KMS-11 (cell line): ENCODE results near the gene CATSPER1.

ENCODE experiments used
- H2AFZ ChIP-seq: fragments of 200-600 bp; sonication (generic); 2 replicates; pipeline ENCODE4 v1.6.1; 2016; ENCODE audit warnings: antibody characterized with exemption, mixed run types, low read depth
- H3K27ac ChIP-seq: fragments of 200-600 bp; sonication (generic); 2 replicates; pipeline ENCODE4 v1.6.1; 2016; ENCODE audit warnings: mild to moderate bottlenecking, mixed run types
- H3K27me3 ChIP-seq: fragments of 200-600 bp; sonication (generic); 2 replicates; pipeline ENCODE4 v1.6.1; 2017; ENCODE audit warnings: mild to moderate bottlenecking, low read depth, mixed run types, moderate library complexity; ENCODE audit not compliant: insufficient read depth
- H3K36me3 ChIP-seq: fragments of 200-600 bp; sonication (generic); 2 replicates; pipeline ENCODE4 v1.6.1; 2017; ENCODE audit warnings: mild to moderate bottlenecking, mixed run types; ENCODE audit not compliant: insufficient read depth
- H3K4me1 ChIP-seq: fragments of 200-600 bp; sonication (generic); 2 replicates; pipeline ENCODE4 v1.6.1; 2016; ENCODE audit warnings: mild to moderate bottlenecking, low read depth, mixed run types; ENCODE audit not compliant: poor library complexity, severe bottlenecking
- H3K4me2 ChIP-seq: fragments of 200-600 bp; sonication (generic); 2 replicates; pipeline ENCODE4 v1.7.0; 2016; ENCODE audit warnings: mild to moderate bottlenecking, mixed run types
- H3K4me3 ChIP-seq: fragments of 200-600 bp; sonication (generic); IDR thresholded peaks from 2 replicates; pipeline ENCODE4 v1.6.1; 2017; ENCODE audit warnings: low read depth, low read length, mixed read lengths; ENCODE audit not compliant: insufficient read depth
- H3K79me2 ChIP-seq: fragments of 200-600 bp; sonication (generic); 2 replicates; pipeline ENCODE4 v1.6.1; 2016; ENCODE audit warnings: low read depth, mixed run types; ENCODE audit not compliant: insufficient read depth
- H3K9ac ChIP-seq: fragments of 200-600 bp; sonication (generic); 2 replicates; pipeline ENCODE4 v1.6.1; 2016; ENCODE audit warnings: mild to moderate bottlenecking, mixed run types
- H4K20me1 ChIP-seq: fragments of 200-600 bp; sonication (generic); 2 replicates; pipeline ENCODE4 v1.6.1; 2016; ENCODE audit warnings: mild to moderate bottlenecking, mixed run types; ENCODE audit not compliant: insufficient read depth
- CTCF ChIP-seq: fragments of 200-600 bp; sonication (generic); conservative IDR thresholded peaks from 2 replicates; pipeline ENCODE4 v1.6.1; 2017; ENCODE audit warnings: low read depth, mild to moderate bottlenecking, antibody characterized with exemption, low read length, moderate library complexity, mixed read lengths

The CATSPER1 gene

GRCh38 chr11:65972116-65972515 lies 54.2 kb downstream of the CATSPER1 start:
- no peaks in the 10 kb centered on the region for H3K4me1 ChIP-seq
- H3K4me2 ChIP-seq = no peak overlapping the region
- H3K27me3 ChIP-seq = no peaks in the 10 kb centered on the region
- H3K79me2 ChIP-seq = no peaks in the 10 kb centered on the region
- no peaks in the 10 kb centered on the region for H4K20me1 ChIP-seq
- no peak overlapping the region for H3K9ac ChIP-seq
- H3K36me3 ChIP-seq = no peaks in the 10 kb centered on the region
- no peak overlapping the region for H3K27ac ChIP-seq
- H2AFZ ChIP-seq = no peak overlapping the region
- no peak for TF ChIP-seq CTCF
- H3K4me3 ChIP-seq = no peak overlapping the region

- no peak overlapping the region for H2AFZ ChIP-seq
- H3K27ac ChIP-seq = no peak overlapping the region
- no peaks in the 10 kb centered on the region for H4K20me1 ChIP-seq
- H3K4me1 ChIP-seq = peaks cover 1% of the 10 kb centered on the region
- H3K27me3 ChIP-seq = no peaks in the 10 kb centered on the region
- H3K79me2 ChIP-seq = peaks cover 6% of the 10 kb centered on the region; the same call in 1 of the 2 replicates
- TF ChIP-seq CTCF = no peak
- H3K4me3 ChIP-seq = no peak overlapping the region
- H3K9ac ChIP-seq = no peak overlapping the region
- no peaks in the 10 kb centered on the region for H3K36me3 ChIP-seq
- H3K4me2 ChIP-seq = no peak overlapping the region
Measured at GRCh38 chr11:65968600-65969482, 57.4 kb downstream of the CATSPER1 start.

- H3K79me2 ChIP-seq = peaks cover 20% of the 10 kb centered on the region
- no peak for TF ChIP-seq CTCF
- H2AFZ ChIP-seq = no peak overlapping the region
- no peak overlapping the region for H3K4me3 ChIP-seq
- H3K27me3 ChIP-seq = no peaks in the 10 kb centered on the region
- H3K27ac ChIP-seq = no peak overlapping the region
- H4K20me1 ChIP-seq = 0 out of 2 replicates have a peak, but pooled peaks cover 3% of the 10 kb centered on the region
- H3K36me3 ChIP-seq = no peaks in the 10 kb centered on the region
- H3K9ac ChIP-seq = no peak overlapping the region
- no peak overlapping the region for H3K4me2 ChIP-seq
- peaks cover 16% of the 10 kb centered on the region for H3K4me1 ChIP-seq
Measured at GRCh38 chr11:65967329-65967934, 58.8 kb downstream of the CATSPER1 start.
